GM12878 (cell line): ENCODE data around the gene CLIP2. TPM values are rescaled to one million over a fixed set of nuclear protein-coding genes. Genes with fewer than 3 reads are reported as not detected.

Source experiments
- ATAC-seq: fragments of 200-7000 bp; cut with Tn5 transposase; 3 replicates; pipeline ENCODE4 v1.9.1; 2020; ENCODE audit warnings: mild to moderate bottlenecking, moderate library complexity
- BruUV-seq: library from RNA; stranded (reverse); fragments of 400-500 nt; replicated peaks from 2 replicates; lab custom pipeline; 2021; lab: Mats Ljungman, UMichigan
- CTCF ChIA-PET: fragments of 300-600 bp; sonication (Branson Sonifier 250); formaldehyde crosslinking; extraction: SDS; loops from one replicate; lab custom pipeline; 2021; ENCODE audit warnings: inconsistent platforms; lab: Yijun Ruan, JAX
- POLR2A ChIA-PET: fragments of 350-600 bp; formaldehyde crosslinking; extraction: SDS; loops from one replicate; lab custom pipeline; 2021; ENCODE audit warnings: inconsistent platforms; lab: Charles Lee
- RAD21 ChIA-PET: fragments of 300-600 bp; sonication (Branson Sonifier 250); formaldehyde crosslinking; loops from one replicate; lab custom pipeline; 2023; ENCODE audit warnings: antibody characterized with exemption; ENCODE audit not compliant: unreplicated experiment; lab: Charles Lee
- SMC1A ChIA-PET: fragments of 300-600 bp; sonication (Branson Sonifier 250); formaldehyde crosslinking; loops from one replicate; lab custom pipeline; 2023; ENCODE audit not compliant: unreplicated experiment, uncharacterized antibody; lab: Charles Lee
- DNase-seq: peaks from one replicate; pipeline ENCODE4 v3.0.0-alpha.2; 2011; ENCODE audit warnings: low read depth, low spot score
- FAIRE-seq: peaks from 3 replicates; lab custom pipeline; 2011; peaks lifted over from hg19 to GRCh38; lab: Jason Lieb, UNC
- H2AFZ ChIP-seq: 2 replicates; pipeline ENCODE4 v1.6.0; 2011; ENCODE audit warnings: low read depth, low read length, control low read depth; ENCODE audit not compliant: control insufficient read depth
- H3K27ac ChIP-seq: 2 replicates; pipeline ENCODE4 v1.5.1; 2011; ENCODE audit warnings: control low read depth; ENCODE audit not compliant: control insufficient read depth, insufficient read depth
- H3K27me3 ChIP-seq, 2 experiments: replicated peaks in 1 of 2; 2 replicates each; pipeline versions ENCODE4 v1.6.0 to v1.6.1; 2011; ENCODE audit warnings: low read length in 1 of 2; ENCODE audit not compliant: control insufficient read depth in 2 of 2, insufficient read depth in 2 of 2
- H3K36me3 ChIP-seq, 2 experiments: 2 replicates each; pipeline ENCODE4 v1.5.1; 2011; ENCODE audit warnings: low read length in 1 of 2; ENCODE audit not compliant: control insufficient read depth in 2 of 2, insufficient read depth in 2 of 2
- H3K4me1 ChIP-seq: 2 replicates; pipeline ENCODE4 v1.6.1; 2011; ENCODE audit warnings: mild to moderate bottlenecking, low read length, moderate library complexity, mixed read lengths; ENCODE audit not compliant: control insufficient read depth, insufficient read depth
- H3K4me2 ChIP-seq: 2 replicates; pipeline ENCODE4 v1.6.0; 2011; ENCODE audit warnings: control low read depth; ENCODE audit not compliant: control insufficient read depth, insufficient read depth
- H3K4me3 ChIP-seq: fragments of 200-600 bp; sonication (generic); 2 replicates; pipeline ENCODE4 v1.5.1; 2016
- H3K79me2 ChIP-seq: 2 replicates; pipeline ENCODE4 v1.6.0; 2011; ENCODE audit warnings: low read length; ENCODE audit not compliant: control insufficient read depth, insufficient read depth
- H3K9ac ChIP-seq: 2 replicates; pipeline ENCODE4 v1.8.0; 2011; ENCODE audit warnings: low read length, control low read depth, mixed read lengths; ENCODE audit not compliant: control insufficient read depth, insufficient read depth
- H3K9me3 ChIP-seq: replicated peaks from 3 replicates; pipeline ENCODE4 v1.5.1; 2011; ENCODE audit warnings: mild to moderate bottlenecking, low read length; ENCODE audit not compliant: control insufficient read depth, insufficient read depth
- H4K20me1 ChIP-seq: 2 replicates; pipeline ENCODE4 v1.6.0; 2011; ENCODE audit not compliant: control insufficient read depth, insufficient read depth
- CHD2 ChIP-seq: IDR thresholded peaks from 2 replicates; pipeline ENCODE4 v1.6.1; 2011; ENCODE audit warnings: low read depth, low read length, improper control_type of control experiment, borderline replicate concordance
- ESRRA ChIP-seq: IDR thresholded peaks from 2 replicates; pipeline ENCODE4 v1.6.1; 2012; ENCODE audit warnings: mild to moderate bottlenecking, low read length, improper control_type of control experiment
- HSF1 ChIP-seq: fragments of 150-350 bp; IDR thresholded peaks from 2 replicates; pipeline ENCODE4 v1.6.1; 2014; ENCODE audit warnings: mild to moderate bottlenecking, low read depth, low read length
- POLR2AphosphoS2 ChIP-seq: IDR thresholded peaks from 2 replicates; pipeline ENCODE4 v1.6.1; 2011; ENCODE audit warnings: low read depth, mild to moderate bottlenecking, low read length, improper control_type of control experiment, moderate library complexity
- RELA ChIP-seq: fragments of 450-650 bp; IDR thresholded peaks from 2 replicates; pipeline ENCODE4 v1.8.0; 2014; ENCODE audit warnings: borderline replicate concordance; ENCODE audit not compliant: partially characterized antibody
- SPI1 ChIP-seq: IDR thresholded peaks from 2 replicates; pipeline ENCODE4 v1.6.1; 2011; ENCODE audit warnings: low read depth, mild to moderate bottlenecking, low read length, moderate library complexity, borderline replicate concordance; ENCODE audit not compliant: insufficient read depth
- WGBS: methylation state at CpG from one replicate; pipeline ENCODE4 v1.1.6; 2016; ENCODE audit warnings: low lambda C conversion rate; ENCODE audit not compliant: insufficient replicate concordance, insufficient coverage; ENCODE audit errors: missing lambda C conversion rate; 5-methylcytosine and 5-hydroxymethylcytosine counted together
- in situ Hi-C: fragments of 300-500 bp; cut with MboI; formaldehyde crosslinking; loops from 9 replicates; pipeline ENCODE4 v1.14.3; 2018; ENCODE audit warnings: mixed read lengths
- intact Hi-C: fragments of 100-400 bp; cut with micrococcal nuclease; formaldehyde crosslinking; loops from one replicate; pipeline ENCODE4 v1.14.2; 2022; ENCODE audit not compliant: unreplicated experiment
- polyA plus RNA-seq, 11 experiments: library from polyadenylated mRNA; depleted of rRNA in 4 of 11; unstranded in 6 of 11; stranded (reverse) in 5 of 11; fragments of >200 nt; fragmentation: Nextera tagmentation in 4 of 11; fragmentation: Illumina TruSeq in 1 of 11; extraction: Ambion mirVana in 4 of 11; extraction: Trizol in 1 of 11; gene quantifications; 1 replicate in 1 of 11; 2 replicates in 10 of 11; pipeline versions ENCODE4 v1.2.1 to v1.2.3, GENCODE V29; 2011 to 2016; ENCODE audit warnings: inconsistent platforms in 2 of 11, missing spikeins in 2 of 11, low read depth in 1 of 11
- total RNA-seq, 4 experiments: library from RNA; depleted of rRNA in 3 of 4; stranded (reverse); fragments of >200 nt in 3 of 4; fragmentation: Illumina TruSeq in 1 of 4; extraction: Trizol in 1 of 4; gene quantifications; 2 replicates each; pipeline versions ENCODE4 v1.2.1 to v1.2.3, GENCODE V29; 2013 to 2021

CLIP2 gene
- total and polyA plus RNA-seq, 10 of the 15 experiments (the other 5 are each of a cell fraction or from before 2014, with no cell fraction given): 0.26 to 56.3 (median 21.0) TPM

DNA sequence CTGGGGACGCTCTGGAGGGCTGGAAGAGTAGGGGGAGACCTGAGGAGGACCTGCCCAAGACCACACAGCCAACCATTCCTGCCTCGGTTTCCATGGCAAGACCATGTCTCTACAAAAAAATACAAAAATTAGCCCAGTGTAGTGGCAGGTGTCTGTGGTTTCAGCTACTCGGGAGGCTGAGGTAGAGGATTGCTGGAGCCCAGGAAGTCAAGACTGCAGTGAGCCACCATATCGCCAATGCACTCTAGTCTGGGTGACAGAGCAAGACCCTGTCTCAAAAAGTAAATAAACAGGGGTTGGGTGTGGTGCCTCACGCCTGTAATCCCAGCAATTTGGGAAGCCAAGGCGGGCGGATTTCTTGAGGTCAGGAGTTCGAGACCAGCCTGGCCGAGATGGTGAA, 48.7 kb downstream of the CLIP2 start:
- H3K27me3 ChIP-seq: no peaks in the 10 kb centered on the region
- ChIA-PET RAD21 (no interaction called here), SMC1A (no interaction called here), POLR2A (interaction anchor here (1.0 kb wide), 1 partner anchor 40 kb away, joined by 3 read pairs; no protein-coding TSS in a partner anchor), CTCF (no interaction called here)
- no peaks in the 10 kb centered on the region for H4K20me1 ChIP-seq
- H3K4me1 ChIP-seq: no peaks in the 10 kb centered on the region
- no peak overlapping the region for H3K4me3 ChIP-seq
- no peak for ATAC-seq
- in situ Hi-C loops (no loop called here), intact Hi-C loops (no loop called here)
- peaks cover 6 to 15% of the 10 kb centered on the region in 2 experiments; a peak in 3 of 4 replicates for H3K36me3 ChIP-seq
- H2AFZ ChIP-seq: no peak overlapping the region
- no peaks in the 10 kb centered on the region for H3K79me2 ChIP-seq
- no peak for TF ChIP-seq HSF1
- no peak for TF ChIP-seq ESRRA
- TF ChIP-seq RELA: no peak
- TF ChIP-seq POLR2AphosphoS2: no peak
- TF ChIP-seq SPI1: no peak
- no peak for TF ChIP-seq CHD2
- FAIRE-seq: no peak
- H3K9me3 ChIP-seq: no peaks in the 10 kb centered on the region; the same call in 2 of the 3 replicates
- WGBS: 90% methylated on average over 9 of the region's 9 CpGs
- H3K27ac ChIP-seq: no peak overlapping the region
- no TSS peak for BruUV-seq
- no peak for DNase-seq
- H3K9ac ChIP-seq: no peak overlapping the region
- no peak overlapping the region for H3K4me2 ChIP-seq
